Astrocyte of the cerebellum (primary cell): ENCODE results near the gene CHD2.
A peak's percentile ranks its signal among the peaks of the same experiment; 100 is the strongest.

Source experiments
- DNase-seq: peaks from one replicate; pipeline ENCODE4 v3.0.0-alpha.2; 2011; ENCODE audit warnings: low read depth
- H3K4me3 ChIP-seq: 2 replicates; pipeline ENCODE4 v1.5.1; 2011; ENCODE audit warnings: mild to moderate bottlenecking, low read depth, low read length, moderate library complexity
- CTCF ChIP-seq: IDR thresholded peaks from 2 replicates; pipeline ENCODE4 v1.5.1; 2012; ENCODE audit warnings: low read length, low read depth, moderate library complexity, mild to moderate bottlenecking; ENCODE audit errors: missing control alignments
- in situ Hi-C: cut with HindIII; loops from 2 replicates; pipeline ENCODE4 v1.10.0; 2017; ENCODE audit warnings: low sequenced_read_pairs

The CHD2 gene

GRCh38 chr15:92954002-92954401, 53.9 kb downstream of the CHD2 start:
- TF ChIP-seq CTCF, result no peak
- no peak overlapping the region for H3K4me3 ChIP-seq
- DNase-seq, result no peak
- in situ Hi-C loops, result no loop called here

- DNase-seq, result no peak
- in situ Hi-C loops, result no loop called here
These were observed 54.5 kb downstream of the CHD2 start for GRCh38 chr15:92954578-92954977.

GRCh38 chr15:92955706-92956105, 55.6 kb downstream of the CHD2 start:
- TF ChIP-seq CTCF, result no peak
- in situ Hi-C loops, result no loop called here
- H3K4me3 ChIP-seq, result no peak overlapping the region
- no peak for DNase-seq

More at GRCh38 chr15:92954578-92954977, 54.5 kb downstream of the CHD2 start:
- TF ChIP-seq CTCF, result peak; percentile 24
- H3K4me3 ChIP-seq, result no peak overlapping the region

GRCh38 chr15:92958105-92958504, 58.0 kb downstream of the CHD2 start:
- no peak overlapping the region for H3K4me3 ChIP-seq
- TF ChIP-seq CTCF, result no peak
- DNase-seq, result peak; percentile 28
- in situ Hi-C loops, result no loop called here

- no peak for TF ChIP-seq CTCF
- no peak for DNase-seq
- in situ Hi-C loops, result no loop called here
These were observed 59.1 kb downstream of the CHD2 start for GRCh38 chr15:92959219-92959618.

GRCh38 chr15:92960996-92961681, 61.0 kb downstream of the CHD2 start:
- TF ChIP-seq CTCF, result no peak
- DNase-seq, result no peak
- H3K4me3 ChIP-seq, result no peak overlapping the region
- in situ Hi-C loops, result no loop called here

More at GRCh38 chr15:92959219-92959618, 59.1 kb downstream of the CHD2 start:
- no peak overlapping the region for H3K4me3 ChIP-seq
